MG63 (cell line): ENCODE results near the gene UGT1A10. TPM values are rescaled to one million over a fixed set of nuclear protein-coding genes. Genes with fewer than 3 reads are reported as not detected.
A peak's percentile ranks its signal among the peaks of the same experiment; 100 is the strongest.

ENCODE experiments used
- DNase-seq: peaks from one replicate; pipeline ENCODE4 v3.0.0-alpha.2; 2020
- H3K27me3 ChIP-seq: fragments of 250-450 bp; sonication (Bioruptor Pico); 2 replicates; pipeline ENCODE4 v1.5.1; 2020; ENCODE audit warnings: mild to moderate bottlenecking, moderate library complexity
- H3K36me3 ChIP-seq: fragments of 250-450 bp; sonication (Bioruptor Pico); 2 replicates; pipeline ENCODE4 v1.5.1; 2020; ENCODE audit warnings: mild to moderate bottlenecking, moderate library complexity
- H3K4me3 ChIP-seq: fragments of 250-450 bp; sonication (Bioruptor Pico); 2 replicates; pipeline ENCODE4 v1.5.1; 2020; ENCODE audit warnings: mild to moderate bottlenecking, moderate library complexity
- H3K9me3 ChIP-seq: fragments of 250-450 bp; sonication (Bioruptor Pico); 2 replicates; pipeline ENCODE4 v1.5.1; 2020; ENCODE audit warnings: mild to moderate bottlenecking, moderate library complexity
- total RNA-seq: library from RNA; depleted of rRNA; stranded (reverse); fragments of >200 nt; shearing (Covaris generic); gene quantifications from 2 replicates; pipeline ENCODE4 v1.2.3, GENCODE V29; 2014; ENCODE audit warnings: low replicate concordance

Gene UGT1A10
- total RNA-seq, 1 experiment from 2014 or later, result 0.33 TPM

- no peak for DNase-seq
- H3K36me3 ChIP-seq, result no peaks in the 10 kb centered on the region
- H3K27me3 ChIP-seq, result no peaks in the 10 kb centered on the region
- no peak overlapping the region for H3K4me3 ChIP-seq
- H3K9me3 ChIP-seq, result no peaks in the 10 kb centered on the region
Measured at GRCh38 chr2:233799087-233799665, 162.9 kb downstream of the UGT1A10 start.

- Histone ChIP-seq H3K9me3 (no peaks in the 10 kb centered on the region), H3K4me3 (no peak overlapping the region), H3K36me3 (no peaks in the 10 kb centered on the region), H3K27me3 (no peaks in the 10 kb centered on the region)
- no peak for DNase-seq
Measured at GRCh38 chr2:233799716-233800115, 163.5 kb downstream of the UGT1A10 start.

- Histone ChIP-seq H3K9me3 (no peaks in the 10 kb centered on the region), H3K4me3 (no peak overlapping the region), H3K36me3 (no peaks in the 10 kb centered on the region), H3K27me3 (no peaks in the 10 kb centered on the region)
- no peak for DNase-seq
Measured at GRCh38 chr2:233800208-233800607, 164.0 kb downstream of the UGT1A10 start.

- peak; percentile 28 for DNase-seq
- H3K27me3 ChIP-seq, result no peaks in the 10 kb centered on the region
- H3K9me3 ChIP-seq, result no peaks in the 10 kb centered on the region
- no peaks in the 10 kb centered on the region for H3K36me3 ChIP-seq
- H3K4me3 ChIP-seq, result no peak overlapping the region
Measured at GRCh38 chr2:233801357-233802131, 165.3 kb downstream of the UGT1A10 start.

- no peaks in the 10 kb centered on the region for H3K36me3 ChIP-seq
- DNase-seq, result no peak
Measured at GRCh38 chr2:233802132-233802815, 166.0 kb downstream of the UGT1A10 start.

GRCh38 chr2:233803292-233803911 lies 167.2 kb downstream of the UGT1A10 start:
- Histone ChIP-seq H3K9me3 (no peaks in the 10 kb centered on the region), H3K4me3 (no peak overlapping the region), H3K27me3 (no peaks in the 10 kb centered on the region), H3K36me3 (no peaks in the 10 kb centered on the region)
- DNase-seq, result no peak

More at GRCh38 chr2:233802132-233802815, 166.0 kb downstream of the UGT1A10 start:
- Histone ChIP-seq H3K27me3 (no peaks in the 10 kb centered on the region), H3K9me3 (no peaks in the 10 kb centered on the region), H3K4me3 (no peak overlapping the region)

GRCh38 chr2:233803994-233804393 lies 167.7 kb downstream of the UGT1A10 start:
- Histone ChIP-seq H3K36me3 (no peaks in the 10 kb centered on the region), H3K27me3 (no peaks in the 10 kb centered on the region), H3K9me3 (no peaks in the 10 kb centered on the region), H3K4me3 (no peak overlapping the region)
- DNase-seq, result no peak

- no peak for DNase-seq
- Histone ChIP-seq H3K4me3 (no peak overlapping the region), H3K27me3 (no peaks in the 10 kb centered on the region), H3K36me3 (no peaks in the 10 kb centered on the region), H3K9me3 (no peaks in the 10 kb centered on the region)
Measured at GRCh38 chr2:233807215-233807865, 171.1 kb downstream of the UGT1A10 start.

- DNase-seq, result no peak
- no peaks in the 10 kb centered on the region for H3K27me3 ChIP-seq
- no peaks in the 10 kb centered on the region for H3K9me3 ChIP-seq
- no peaks in the 10 kb centered on the region for H3K36me3 ChIP-seq
- H3K4me3 ChIP-seq, result no peak overlapping the region
Measured at GRCh38 chr2:233807966-233808935, 172.0 kb downstream of the UGT1A10 start.

GRCh38 chr2:233810385-233810784 lies 174.1 kb downstream of the UGT1A10 start:
- DNase-seq, result no peak
- H3K9me3 ChIP-seq, result no peaks in the 10 kb centered on the region
- no peaks in the 10 kb centered on the region for H3K27me3 ChIP-seq
- H3K4me3 ChIP-seq, result no peak overlapping the region
- H3K36me3 ChIP-seq, result no peaks in the 10 kb centered on the region

- no peaks in the 10 kb centered on the region for H3K27me3 ChIP-seq
- DNase-seq, result no peak
- H3K36me3 ChIP-seq, result no peaks in the 10 kb centered on the region
- H3K9me3 ChIP-seq, result no peaks in the 10 kb centered on the region
- H3K4me3 ChIP-seq, result no peak overlapping the region
Measured at GRCh38 chr2:233811087-233811486, 174.8 kb downstream of the UGT1A10 start.

- Histone ChIP-seq H3K9me3 (no peaks in the 10 kb centered on the region), H3K36me3 (no peaks in the 10 kb centered on the region), H3K27me3 (no peaks in the 10 kb centered on the region), H3K4me3 (no peak overlapping the region)
- DNase-seq, result no peak
Measured at GRCh38 chr2:233811732-233812131, 175.5 kb downstream of the UGT1A10 start.

GRCh38 chr2:233813236-233814055 lies 177.2 kb downstream of the UGT1A10 start:
- no peak for DNase-seq
- H3K36me3 ChIP-seq, result no peaks in the 10 kb centered on the region
- no peaks in the 10 kb centered on the region for H3K9me3 ChIP-seq
- no peak overlapping the region for H3K4me3 ChIP-seq
- no peaks in the 10 kb centered on the region for H3K27me3 ChIP-seq

- H3K36me3 ChIP-seq, result no peaks in the 10 kb centered on the region
- no peaks in the 10 kb centered on the region for H3K27me3 ChIP-seq
- no peaks in the 10 kb centered on the region for H3K9me3 ChIP-seq
- no peak for DNase-seq
- no peak overlapping the region for H3K4me3 ChIP-seq
Measured at GRCh38 chr2:233814056-233814835, 178.0 kb downstream of the UGT1A10 start.
